Amniotic epithelial cell (primary cell): ENCODE results near the gene SERPINB1.
"Not testable (repeated sequence)": the region's sequence is repeated elsewhere in the genome, so short reads cannot be mapped to it uniquely, and the experiment has no call there.

Experiments
- DNase-seq: peaks from one replicate; pipeline ENCODE4 v3.0.0-alpha.2; 2010; ENCODE audit warnings: low read depth

SERPINB1 gene

DNA sequence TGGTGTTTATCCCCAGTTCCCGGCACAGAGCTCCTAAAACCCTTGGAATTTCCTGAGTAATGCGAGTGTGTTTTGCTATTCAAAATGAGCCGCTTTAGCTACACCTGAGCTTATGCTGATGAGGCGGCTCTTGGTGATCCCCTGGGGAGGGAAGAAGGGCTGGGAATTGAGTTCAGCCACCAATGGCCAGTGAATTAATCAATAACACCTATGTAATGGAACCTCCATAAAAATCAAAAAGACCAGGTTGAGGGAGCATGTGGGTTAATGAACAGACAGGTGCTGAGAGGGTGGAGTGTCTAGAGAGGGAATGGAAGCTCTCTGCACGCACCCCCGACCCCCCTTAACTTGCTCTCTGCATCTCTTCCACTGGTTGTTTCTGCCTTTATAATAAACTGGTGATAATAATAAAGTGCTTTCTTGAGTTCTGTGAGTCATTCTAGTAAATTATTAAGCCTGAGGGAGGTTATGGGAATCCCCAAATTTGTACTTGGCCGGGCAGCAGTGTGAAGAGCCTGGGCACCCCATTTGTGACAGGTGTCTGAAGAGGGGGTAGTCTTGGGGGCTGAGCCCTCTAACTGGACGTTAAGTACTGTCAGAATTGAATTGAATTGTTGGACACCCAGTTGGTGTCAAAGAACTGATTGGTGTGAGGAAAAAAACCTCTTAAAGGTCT is 24.6 kb upstream of the SERPINB1 start:
- no peak for DNase-seq

DNA sequence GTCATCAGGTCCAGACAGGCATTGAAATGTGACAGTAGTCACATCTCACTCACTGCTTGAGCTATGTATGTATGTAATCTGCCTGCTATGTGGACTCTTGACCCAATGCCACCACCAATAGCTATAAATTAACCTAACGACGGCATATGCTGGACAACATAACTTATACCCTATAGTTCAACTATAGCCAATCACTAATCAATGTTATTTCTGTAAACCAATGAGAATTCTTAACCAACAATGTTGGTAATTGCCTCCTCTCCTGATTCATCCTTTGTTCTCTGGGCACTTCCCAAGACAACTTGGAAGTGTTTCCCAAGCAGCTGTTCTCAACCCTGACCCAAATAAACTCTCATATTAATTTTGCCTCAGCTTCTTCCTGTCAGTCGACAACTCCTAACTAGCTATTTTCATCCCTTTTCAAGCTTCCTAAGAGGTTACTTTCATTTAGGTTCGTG is 24.1 kb upstream of the SERPINB1 start:
- DNase-seq = peak; percentile 73

DNA sequence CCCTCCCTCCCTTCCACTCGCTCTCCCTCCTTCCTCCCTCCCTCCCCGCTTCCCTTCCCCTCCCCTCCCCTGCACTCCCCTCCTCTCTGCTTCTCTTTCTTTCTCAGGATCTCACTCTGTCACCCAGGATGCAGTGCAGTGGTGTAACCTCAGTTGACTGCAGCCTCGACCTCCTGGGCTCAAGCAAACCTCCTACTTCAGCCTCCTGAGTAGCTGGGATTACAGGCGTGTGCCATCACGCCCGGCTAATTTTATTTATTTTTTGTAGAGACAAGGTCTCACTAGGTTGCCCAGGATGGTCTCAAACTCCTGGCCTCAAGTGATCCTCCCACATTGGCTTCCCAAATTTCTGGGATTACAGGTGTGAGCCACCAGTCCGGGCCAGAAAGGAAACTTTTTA is 23.6 kb upstream of the SERPINB1 start:
- DNase-seq = no peak

DNA sequence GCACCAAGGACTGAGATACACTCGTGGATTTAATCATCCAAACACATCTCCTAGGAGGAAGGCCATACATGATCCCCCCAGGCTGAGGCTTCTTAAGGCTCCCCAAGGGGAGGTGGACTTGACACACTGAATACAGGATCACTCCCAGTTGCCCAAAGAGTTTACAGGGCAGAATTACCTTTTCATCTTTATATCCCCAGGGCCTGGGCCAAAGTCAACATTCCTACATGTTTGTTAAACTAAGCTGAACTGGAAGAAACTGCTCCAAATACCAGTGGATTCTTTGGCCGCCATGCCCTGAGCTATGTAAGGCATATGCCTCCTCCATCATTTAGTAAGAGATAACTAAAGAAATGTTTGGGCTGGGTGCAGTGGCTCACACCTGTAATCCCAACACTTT is 22.2 kb upstream of the SERPINB1 start:
- DNase-seq = no peak

DNA sequence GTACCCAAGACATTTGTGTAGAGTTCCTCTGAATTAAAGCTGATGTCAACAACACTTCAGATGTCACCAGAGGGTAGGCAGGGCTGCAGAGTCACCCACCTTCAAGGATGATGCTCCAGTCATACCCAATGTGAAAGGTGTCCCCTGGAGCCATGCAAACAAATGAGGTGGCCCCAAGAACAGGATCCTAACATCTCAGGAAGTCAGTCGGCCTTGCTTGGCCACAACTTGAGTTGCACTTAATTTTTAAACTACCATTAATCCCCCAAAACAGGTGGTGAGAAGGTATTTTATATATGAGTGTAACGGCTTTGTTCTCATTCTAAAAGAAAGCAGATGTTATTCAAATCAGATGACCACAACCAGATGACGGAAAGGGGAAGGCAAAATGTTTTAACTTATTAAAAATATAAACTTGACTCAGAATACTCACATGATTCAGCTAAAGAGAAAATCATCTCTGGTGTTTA is 21.1 kb upstream of the SERPINB1 start:
- no peak for DNase-seq

DNA sequence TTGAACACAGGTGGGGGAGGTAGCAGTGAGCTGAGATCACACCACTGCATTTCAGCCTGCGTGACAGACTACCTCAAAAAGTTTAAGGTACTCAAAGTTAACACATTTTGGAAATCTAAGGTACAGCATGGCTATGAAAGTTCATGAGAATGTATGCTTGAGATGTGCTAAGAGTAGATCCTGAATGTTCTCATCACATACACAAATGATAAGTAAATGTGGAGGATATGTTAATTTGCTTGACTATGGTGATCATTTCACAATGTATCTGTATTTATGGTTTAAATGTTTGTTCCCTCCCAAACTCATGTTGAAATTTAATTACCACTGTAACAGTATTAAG is 20.1 kb upstream of the SERPINB1 start:
- no peak for DNase-seq

DNA sequence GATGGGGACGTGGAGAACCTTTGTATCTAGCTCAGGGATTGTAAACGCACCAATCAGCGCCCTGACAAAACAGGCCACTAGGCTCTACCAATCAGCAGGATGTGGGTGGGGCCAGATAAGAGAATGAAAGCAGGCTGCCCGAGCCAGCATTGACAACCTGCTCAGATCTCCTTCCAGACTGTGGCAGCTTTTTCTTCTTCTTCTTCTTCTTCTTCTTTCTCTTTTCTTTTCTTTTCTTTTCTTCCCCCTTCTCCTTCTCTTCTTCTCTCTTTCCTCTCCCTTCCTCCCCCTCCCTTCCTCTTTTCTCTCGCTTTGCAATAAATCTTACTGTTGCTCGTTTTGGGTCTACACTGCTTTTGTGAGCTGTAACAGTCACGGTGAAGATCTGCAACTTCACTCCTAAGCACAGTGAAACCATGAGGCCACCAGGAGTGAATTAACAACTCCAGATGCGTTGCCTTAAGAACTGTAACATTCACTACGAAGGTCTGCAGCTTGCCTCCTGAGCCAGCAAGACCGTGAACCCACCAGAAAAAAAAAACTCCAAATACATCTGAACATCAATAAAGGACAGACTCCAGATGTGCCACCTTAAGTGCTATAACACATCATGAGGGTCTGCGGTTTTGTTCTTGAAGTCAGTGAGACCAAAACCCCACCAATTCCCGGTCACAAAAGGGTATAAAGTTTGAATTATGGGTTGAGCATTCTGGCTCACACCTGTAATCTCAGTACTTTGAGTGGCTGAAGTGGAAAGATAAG is 19.6 kb upstream of the SERPINB1 start:
- DNase-seq = no peak

DNA sequence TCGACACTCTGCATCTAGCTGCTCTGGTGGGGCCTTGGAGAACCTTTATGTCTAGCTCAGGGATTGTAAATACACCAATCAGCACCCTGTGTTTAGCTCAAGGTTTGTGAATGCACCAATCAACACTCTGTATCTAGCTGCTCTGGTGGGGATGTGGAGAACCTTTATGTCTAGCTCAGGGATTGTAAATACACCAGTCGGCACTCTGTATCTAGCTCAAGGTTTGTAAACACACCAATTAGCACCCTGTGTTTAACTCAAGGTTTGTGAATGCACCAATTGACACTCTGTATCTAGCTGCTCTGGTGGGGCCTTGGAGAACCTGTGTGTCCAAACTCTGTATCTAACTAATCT is 19.0 kb upstream of the SERPINB1 start:
- not testable (repeated sequence) for DNase-seq

DNA sequence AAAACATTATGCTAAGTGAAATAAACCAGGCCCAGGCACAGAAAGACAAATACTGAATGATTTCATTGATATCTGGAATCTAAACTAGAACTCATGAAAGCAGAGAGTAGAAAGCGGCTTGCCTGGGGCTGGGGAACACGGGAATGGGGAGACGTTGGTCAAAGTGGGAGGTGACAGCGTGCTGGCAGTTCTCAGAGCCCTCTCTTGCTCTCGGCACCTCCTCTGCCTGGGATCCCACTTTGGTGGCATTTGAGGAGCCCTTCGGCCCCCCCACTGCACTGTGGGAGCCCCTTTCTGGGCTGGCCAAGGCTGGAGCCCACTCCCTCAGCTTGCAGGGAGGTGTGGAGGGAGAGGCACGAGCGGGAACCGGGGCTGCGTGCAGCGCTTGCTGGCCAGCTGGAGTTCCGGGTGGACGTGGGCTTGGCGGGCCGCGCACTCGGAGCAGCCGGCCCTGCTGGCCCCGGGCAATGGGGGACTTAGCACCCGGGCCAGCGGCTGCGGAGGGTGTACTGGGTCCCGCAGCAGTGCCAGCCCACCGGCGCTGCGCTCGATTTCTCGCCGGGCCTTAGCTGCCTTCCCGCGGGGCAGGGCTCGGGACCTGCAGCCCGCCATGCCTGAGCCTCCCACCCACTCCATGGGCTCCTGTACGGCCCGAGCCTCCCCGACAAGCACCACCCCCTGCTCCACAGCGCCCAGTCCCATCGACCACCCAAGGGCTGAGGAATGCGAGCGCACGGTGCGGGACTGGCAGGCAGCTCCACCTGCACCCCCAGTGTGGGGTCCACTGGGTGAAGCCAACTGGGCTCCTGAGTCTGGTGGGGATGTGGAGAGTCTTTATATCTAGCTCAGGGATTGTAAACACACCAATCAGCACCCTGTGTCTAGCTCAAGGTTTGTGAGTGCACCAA is 18.4 kb upstream of the SERPINB1 start:
- not testable (repeated sequence) for DNase-seq

DNA sequence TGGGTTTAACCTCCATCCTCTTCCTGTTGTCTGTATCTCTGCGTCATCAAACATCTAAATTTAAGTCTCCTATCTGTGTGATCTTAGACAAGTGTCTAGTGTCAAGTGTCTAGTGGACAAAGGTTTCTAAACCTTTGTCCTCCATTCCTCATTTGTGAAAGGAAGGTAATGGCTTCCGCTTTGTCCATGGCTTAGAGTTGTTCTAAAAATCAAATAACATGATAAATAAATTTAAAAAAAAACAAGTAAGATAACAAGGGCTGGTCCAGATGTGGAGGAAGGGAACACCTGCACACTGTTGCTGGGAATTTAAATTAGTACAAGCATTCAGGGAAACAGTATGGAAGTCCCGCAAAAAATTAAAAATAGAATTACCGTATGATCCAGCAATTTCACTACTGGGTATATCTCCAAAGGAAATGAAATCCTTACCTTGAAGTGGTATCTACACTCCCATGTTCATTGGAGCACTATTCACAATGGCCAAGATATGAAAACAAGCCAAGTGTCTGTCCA is 17.6 kb upstream of the SERPINB1 start:
- no peak for DNase-seq

DNA sequence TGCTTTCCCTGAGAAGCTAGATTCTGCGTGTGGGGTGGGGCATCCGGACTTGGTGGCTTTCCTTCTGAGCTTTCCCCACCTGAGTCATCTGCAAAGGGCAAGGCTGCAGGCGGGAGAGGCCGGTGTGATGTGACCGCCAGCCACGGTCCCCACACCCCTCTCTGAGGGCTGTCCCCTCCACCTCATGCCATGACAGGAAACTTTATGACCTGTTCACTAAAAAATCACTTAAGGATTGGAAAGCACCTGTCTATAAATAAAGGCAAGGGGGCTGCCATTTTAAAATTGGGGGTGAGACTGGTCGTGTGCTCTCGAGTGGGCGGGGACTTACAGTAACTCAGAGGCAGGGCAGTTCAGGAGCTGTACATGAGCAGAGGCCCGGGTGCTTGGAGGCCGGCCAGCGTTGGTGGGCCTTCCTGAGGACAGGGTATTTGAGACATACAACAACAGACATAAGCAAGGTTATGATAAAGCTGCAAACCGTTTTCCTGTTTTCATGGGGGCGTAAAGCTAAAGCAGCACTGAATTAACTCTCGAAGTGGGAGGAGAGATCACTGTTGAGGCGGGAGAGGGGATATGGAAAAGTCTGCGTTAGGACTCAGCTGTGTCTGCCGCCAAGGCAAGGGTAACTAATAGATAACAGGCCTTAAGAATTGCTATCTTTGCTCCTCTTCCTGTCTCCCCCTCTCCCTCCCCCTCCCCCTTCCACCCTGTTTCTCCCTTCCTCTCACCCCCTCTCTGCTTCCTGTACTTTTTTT is 16.1 kb upstream of the SERPINB1 start:
- peak; percentile 82 for DNase-seq

DNA sequence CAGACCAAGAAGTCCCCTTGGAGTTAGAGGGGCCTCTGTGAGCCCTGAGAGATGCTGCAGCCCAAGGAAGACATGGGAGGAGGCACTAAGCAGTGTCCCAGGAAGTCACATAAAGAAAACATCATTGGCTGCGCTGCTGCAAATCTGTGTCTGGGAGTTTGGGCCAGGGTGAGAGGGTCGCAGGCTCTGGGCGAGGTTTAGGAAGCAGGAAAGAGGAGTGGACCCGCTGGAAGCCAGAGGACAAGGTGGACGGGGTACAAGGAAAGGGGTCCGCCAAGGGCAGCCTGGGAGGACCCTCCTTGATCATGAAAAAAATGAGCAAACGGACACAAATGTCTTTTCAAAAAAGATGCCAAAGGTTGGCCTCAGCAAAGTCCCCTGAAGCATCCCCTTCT is 15.5 kb upstream of the SERPINB1 start:
- no peak for DNase-seq

DNA sequence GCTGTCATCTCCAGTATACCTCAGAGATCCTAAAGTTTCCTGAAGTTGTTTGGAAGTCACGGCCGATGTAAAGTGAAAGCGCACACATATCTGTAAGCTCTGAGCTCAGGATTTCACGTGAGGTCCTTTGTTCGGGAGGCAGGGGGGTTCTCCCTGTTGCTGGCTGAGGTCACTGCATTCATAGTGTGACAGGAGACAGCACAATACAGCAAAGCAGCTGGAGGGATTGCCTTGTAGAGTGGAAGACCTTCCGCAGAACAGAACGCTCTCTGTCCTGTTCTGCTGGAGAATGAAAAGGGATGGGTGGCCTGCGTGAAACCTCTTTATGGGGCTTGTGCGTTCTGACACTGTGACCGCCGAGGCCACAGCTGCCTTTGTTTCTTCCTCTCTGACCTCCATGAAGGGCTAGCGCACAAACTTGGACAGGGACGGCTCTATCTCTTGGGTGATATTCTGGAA is 13.4 kb upstream of the SERPINB1 start:
- no peak for DNase-seq

DNA sequence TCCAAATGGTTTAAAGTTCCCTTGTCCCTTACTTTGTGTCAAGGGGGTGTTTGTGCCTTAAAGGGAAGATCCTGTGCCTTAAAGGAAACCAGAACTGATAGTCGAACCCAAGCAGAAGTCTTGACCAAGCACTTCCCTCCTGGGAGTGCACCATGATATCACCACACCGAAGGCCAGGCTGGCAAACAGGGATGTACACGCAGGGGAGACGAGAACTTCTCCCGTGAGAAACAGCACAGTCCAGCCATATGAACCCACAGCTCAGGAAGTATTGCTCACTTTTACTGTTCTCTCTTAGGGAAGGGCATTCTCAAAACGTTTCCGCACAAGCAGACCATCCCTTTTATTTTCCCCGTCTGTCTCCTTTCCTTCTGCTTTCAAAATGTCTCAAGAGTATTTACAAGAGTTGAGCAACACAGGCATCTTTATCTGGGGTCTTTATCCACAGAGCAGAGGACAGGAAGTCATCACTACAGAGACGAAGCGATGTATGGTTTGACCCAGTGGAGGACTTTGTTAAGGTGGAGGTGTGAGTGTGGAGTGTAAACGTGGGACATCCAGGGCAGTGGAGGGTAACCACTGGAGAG is 12.8 kb upstream of the SERPINB1 start:
- DNase-seq = peak; percentile 63

DNA sequence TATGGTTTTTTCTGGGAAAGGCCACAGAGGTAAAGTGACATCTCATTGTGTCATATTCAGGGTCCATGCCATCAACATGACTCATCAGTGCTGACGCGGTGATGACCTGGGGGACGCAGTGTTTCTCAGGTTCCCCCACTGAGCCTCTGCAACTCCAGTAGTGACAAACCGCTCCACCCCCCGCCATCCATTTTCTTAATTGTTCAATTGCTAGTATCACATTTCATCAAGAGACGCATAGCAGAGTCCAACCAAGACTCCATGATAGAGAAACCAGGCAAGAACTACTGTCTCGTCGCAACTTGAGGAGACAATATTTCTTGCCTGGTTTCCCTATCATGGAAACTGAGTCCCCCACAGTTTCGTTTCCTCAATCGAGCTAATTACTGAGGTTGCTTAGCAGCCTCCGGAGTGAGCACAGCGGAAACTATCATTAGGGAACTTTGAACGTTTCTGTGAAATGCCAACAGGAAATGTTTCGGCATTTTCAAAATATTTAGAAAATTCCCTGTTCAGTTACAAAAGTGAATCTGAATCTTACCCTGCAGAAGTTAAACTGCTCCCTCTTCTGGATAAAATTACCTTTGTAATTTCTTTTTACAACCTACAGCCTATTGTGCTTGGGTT is 12.2 kb upstream of the SERPINB1 start:
- peak; percentile 57 for DNase-seq

DNA sequence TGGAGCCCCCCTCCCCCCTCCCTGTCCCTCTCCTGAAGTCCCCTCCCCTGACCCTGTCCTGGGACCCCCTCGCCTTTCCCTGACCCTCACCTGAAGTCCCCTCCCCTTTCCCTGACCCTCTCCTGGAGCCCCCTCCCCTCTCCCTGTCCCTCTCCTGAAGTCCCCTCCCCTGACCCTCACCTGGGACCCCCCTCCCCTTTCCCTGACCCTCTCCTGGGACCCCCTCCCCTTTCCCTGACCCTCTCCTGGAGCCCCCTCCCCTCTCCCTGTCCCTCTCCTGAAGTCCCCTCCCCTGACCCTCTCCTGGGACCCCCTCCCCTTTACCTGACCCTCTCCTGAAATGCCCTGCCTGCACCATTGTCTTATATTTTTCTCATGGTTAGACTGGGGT is 11.7 kb upstream of the SERPINB1 start:
- not testable (repeated sequence) for DNase-seq

DNA sequence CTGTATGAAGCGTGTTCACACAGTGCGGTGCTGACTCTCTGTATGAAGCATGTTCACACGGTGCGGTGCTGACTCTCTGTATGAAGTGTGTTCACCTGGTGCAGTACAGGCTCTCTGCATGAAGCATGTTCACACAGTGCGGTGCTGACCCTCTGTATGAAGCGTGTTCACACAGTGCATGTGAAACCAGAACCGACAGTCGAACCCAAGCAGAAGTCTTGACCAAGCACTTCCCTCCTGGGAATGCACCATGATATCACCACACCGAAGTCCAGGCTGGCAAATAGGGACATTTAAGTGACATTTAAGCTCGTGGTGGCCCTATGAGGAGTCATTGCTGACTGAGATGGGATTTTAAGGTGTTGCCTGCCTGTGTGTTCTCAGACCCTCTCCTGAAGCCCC is 11.3 kb upstream of the SERPINB1 start:
- no peak for DNase-seq

DNA sequence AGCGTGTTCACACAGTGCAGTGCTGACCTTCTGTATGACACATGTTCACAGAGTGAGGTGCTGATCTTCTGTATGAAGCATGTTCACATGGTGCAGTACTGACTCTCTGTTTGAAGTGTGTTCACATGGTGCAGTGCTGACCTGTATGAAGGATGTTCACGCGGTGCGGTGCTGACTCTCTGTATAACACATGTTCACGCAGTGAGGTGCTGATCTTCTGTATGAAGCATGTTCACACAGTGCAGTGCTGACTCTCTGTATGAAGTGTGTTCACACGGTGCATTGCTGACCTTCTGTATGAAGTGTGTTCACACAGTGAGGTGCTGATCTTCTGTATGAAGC is 10.8 kb upstream of the SERPINB1 start:
- no peak for DNase-seq

DNA sequence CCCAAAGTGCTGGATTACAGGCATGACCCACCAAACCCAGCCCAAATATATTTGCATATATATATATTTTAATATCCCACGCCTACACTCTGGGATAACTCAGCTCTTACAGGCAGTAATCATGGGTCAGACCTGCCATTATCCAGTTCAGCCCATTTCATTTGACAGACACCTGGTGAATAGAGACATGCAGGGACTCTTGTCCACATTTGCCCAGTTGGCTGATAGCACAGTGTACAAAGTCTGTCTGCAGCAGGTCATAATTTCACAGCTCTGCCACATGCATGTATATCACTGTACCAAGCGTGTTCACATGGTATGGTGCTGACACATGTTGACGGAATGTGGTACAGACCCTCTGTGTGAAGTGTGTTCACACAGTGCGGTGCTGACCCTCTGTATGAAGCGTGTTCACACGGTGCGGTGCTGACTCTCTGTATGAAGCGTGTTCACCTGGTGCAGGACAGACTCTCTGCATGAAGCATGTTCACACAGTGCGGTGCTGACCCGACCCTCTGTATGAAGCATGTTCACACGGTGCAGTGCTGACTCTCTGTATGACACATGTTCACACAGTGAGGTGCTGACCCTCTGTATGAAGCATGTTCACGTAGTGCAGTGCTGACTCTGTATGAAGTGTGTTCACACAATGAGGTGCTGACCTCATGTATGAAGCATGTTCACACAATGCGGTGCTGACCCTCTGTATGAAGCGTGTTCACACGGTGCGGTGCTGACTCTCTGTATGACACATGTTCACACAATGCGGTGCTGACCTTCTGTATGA is 10.3 kb upstream of the SERPINB1 start:
- no peak for DNase-seq

DNA sequence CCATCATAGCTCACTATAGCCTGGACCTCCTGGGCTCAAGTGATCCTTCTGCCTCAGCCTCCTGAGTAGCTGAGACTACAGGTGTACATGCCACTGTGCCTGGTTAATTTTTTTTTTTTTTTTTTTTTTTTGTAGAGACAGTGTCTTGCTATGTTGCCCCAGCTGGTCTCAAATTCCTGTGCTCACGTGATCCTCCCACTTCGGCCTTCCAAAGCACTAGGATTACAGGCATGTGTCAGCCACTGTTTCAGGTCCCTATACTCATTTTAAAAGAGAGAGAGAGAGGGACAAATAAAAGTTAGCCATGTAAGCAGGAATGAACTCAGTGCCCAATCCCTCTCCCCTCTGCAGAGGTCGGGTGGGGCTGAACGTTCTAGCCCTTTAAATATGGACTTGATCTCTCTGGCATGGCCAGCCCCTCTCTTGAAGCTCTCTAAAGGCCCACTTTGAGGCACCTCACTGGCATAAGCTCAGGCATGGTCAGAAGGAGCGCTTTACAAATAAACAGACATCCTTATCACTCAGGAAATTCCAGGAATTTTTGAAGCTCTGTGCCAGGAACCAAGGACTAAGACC is 9.0 kb upstream of the SERPINB1 start:
- DNase-seq = peak; percentile 90
